Stimulated activated CD8-positive, alpha-beta memory T cell treated with anti-CD3 and anti-CD28 coated beads, Interleukin-2, amount 100 ng/mL, for 48 hours (primary cell): ENCODE data around the gene STAC2.
"Not testable (repeated sequence)": the region's sequence is repeated elsewhere in the genome, so short reads cannot be mapped to it uniquely, and the experiment has no call there.

Experiments used
- DNase-seq, 2 donors: peaks; one replicate each; pipeline ENCODE4 v3.0.0-alpha.2; 2020; ENCODE audit warnings: low read depth in 2 of 2

Gene STAC2

DNA sequence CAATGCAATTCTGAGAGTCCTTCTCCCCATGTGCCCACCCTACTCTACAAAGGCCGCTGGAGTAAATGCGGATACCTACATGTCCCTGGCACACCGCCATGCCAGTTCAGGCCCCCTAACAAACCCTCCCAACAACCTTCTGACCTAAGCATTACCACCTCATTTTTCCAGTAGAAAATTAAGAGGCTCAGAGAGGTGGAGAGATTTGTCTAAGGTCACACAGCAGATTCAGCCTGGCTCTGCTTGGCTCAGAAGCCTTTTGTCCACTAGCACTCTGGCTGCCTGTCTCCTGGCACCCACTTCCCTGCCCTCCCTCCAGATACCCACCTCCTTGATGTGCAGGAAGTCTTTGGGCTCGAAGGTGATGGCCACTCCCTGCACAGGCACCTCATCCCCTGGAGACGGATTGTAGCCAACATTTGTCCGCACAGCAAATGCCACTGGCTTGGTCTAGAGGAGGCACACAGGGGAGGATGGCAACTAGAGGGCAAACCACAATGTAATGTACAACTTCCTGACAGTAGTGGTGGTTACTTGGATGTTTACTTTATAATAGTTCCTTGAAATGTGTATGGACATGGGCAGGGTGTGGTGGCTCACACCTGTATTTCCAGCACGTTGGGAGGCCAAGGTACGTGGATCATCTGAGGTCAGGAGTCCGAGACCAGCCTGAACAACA is 38.5 kb downstream of the STAC2 start:
- no peak for DNase-seq

DNA sequence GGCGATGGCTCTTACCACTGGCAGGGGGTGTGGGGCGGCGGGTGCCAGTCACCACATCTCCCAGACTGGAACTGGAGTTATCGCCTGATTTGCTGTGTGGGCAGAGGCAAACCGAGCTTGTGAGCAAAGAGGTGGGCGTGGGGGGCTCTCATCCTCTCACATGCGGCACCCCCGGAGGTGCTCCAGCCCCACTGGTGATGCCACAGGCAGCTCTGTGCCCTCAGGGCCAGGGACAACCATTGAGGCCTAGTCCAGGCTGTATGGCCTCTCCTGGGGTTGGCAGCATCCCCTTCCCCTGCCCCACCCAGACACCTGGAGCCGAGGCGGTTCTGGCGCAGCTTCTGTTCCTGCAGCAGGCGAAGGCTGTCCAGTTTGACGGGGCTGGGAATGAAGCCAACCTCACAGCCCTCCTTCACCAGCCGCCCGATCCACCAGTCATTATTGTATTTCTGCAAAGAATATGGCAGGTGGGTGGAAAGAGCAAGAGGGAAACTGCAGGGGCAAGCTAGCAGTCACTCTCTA is 39.2 kb downstream of the STAC2 start:
- no peak for DNase-seq

GRCh38 chr17:39183720-39184119 is 42.0 kb downstream of the STAC2 start:
- DNase-seq: no peak

- DNase-seq: no peak
Measured at GRCh38 chr17:39183045-39183444, 42.7 kb downstream of the STAC2 start.

- no peak for DNase-seq
Measured at GRCh38 chr17:39181303-39181702, 44.4 kb downstream of the STAC2 start.

- DNase-seq: no peak
Measured at GRCh38 chr17:39178536-39178935, 47.2 kb downstream of the STAC2 start.

- DNase-seq: no peak
Measured at GRCh38 chr17:39177256-39177655, 48.5 kb downstream of the STAC2 start.

DNA sequence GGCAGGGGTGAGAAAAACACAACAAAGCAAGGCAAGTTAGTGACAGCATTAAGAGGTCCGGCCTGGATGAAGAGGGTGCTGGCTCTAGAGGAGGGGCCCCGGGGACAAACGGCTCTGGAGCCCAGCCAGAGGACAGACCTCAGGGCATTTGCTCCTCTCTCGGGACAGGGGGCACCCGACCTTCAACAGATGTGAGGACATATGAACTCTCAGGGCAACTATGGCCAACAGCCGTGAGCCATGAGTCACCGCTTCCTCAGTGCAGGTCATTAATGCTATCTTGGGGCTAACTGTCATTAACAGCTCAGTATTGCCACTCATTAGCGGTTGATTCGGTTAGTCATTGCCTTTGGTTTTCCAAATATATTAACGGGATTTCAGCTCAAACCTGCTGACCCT is 50.1 kb downstream of the STAC2 start:
- no peak for DNase-seq

DNA sequence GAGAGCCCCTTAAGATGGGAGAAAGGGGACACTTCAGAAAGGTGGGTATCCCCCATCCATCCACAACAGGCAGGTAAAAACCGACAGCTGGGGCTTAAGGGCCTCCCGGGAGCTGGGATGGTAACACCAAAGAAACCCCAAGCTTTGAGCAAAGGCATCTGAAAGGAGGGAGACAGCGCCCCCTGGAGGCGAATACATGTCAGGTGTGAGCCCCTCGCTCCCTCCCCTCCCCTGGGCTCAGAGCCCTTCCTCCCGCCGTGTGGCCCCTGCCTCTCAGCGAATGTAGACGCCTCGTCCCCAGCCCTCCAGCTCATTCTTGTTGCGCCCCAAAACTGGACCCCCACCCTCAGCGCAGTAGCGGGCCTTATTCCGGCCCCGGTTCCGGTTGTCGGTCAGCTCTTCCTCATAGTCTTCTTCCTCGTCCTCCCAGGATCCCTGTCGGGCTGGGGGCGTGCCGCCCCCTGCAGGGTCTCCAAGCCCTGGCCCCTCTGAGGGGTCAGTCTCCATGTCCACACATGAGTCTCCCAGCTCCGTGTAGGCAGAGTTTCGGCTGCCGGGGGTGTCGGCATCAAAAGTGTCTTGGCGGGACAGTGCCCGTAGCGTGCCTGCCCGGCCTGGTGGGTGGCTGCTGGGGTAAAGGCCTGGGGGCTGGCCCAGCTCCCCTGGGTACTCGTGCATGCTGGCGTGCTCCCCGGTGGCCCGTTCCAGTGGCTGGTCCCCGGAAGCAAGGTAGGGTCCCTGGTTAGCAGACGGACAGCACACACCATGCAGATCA is 50.6 kb downstream of the STAC2 start:
- peak; percentile 60 to 73 for DNase-seq

DNA sequence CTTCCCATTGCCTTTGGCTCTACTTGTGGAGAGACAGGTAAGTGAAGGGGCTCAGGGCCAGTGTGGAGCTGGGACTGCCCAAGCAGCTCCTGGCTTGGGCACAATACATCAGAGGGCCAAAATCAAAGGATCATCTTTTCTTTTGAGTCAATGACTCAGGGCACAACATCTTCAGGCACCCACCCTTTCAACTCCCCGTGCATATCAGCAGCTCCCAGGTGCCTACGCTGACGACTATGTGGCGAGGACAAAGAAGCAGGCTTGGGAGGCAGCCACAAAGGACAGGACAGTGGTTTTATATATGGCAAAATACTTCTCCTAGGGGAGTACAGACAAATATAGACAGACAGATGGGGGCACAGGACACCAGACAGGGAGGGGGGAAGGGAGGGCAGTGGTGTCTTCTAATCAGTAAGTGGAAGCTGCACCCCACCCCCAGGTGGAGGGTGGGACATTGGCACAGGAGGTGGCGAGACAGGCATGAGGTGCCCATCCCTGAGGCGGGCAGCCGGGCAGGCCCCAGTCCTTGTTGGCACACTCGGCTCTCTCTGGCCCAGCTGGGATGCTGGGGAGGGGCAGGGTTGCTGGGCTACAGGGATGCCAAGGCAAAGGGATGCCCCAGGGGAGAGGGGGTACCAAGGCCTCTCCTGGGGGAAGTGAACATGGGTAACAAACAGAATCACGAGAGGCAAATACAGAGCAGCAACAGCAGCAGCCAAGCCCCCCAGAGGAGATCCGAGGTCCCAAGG is 52.0 kb downstream of the STAC2 start:
- DNase-seq: no peak

- DNase-seq: no peak
Measured at GRCh38 chr17:39173080-39173479, 52.7 kb downstream of the STAC2 start.

DNA sequence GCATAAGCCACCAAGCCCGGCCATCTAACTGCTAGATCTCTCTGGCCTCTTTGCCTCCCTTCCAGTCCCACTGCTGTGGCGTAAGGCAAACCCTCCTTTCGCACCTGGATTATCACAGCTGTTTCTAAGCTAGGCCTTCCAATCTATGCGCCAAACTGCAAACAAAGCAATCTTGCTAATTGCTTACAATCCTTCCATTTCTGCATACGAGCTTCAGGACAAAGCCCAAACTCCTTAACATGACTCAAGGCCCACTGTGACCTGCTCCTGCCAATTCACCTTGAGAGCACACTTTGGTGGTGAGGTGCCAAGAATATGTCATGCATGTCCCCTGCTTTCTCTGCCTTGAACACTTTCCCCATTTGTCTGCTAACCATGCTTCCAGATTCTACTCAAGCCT is 53.8 kb downstream of the STAC2 start:
- no peak for DNase-seq

DNA sequence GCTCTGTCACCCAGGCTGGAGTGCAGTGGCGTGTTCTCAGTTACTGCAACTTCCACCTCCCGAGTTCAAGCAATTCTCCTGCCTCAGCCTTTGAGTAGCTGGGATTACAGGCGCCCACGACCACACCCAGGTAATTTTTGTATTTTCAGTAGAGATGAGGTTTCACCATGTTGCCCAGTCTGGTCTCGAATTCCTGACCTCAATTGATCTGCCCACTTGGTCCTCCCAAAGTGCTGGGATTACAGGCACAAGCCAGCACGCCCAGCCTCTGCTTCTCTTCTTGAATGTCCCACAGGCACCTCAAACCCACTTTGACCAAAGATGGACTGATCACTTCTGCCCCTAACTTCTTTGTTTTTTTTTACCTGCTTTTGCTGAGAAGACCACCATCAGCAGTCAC is 55.2 kb downstream of the STAC2 start:
- no peak for DNase-seq

- DNase-seq: no peak
Measured at GRCh38 chr17:39170109-39170508, 55.6 kb downstream of the STAC2 start.

DNA sequence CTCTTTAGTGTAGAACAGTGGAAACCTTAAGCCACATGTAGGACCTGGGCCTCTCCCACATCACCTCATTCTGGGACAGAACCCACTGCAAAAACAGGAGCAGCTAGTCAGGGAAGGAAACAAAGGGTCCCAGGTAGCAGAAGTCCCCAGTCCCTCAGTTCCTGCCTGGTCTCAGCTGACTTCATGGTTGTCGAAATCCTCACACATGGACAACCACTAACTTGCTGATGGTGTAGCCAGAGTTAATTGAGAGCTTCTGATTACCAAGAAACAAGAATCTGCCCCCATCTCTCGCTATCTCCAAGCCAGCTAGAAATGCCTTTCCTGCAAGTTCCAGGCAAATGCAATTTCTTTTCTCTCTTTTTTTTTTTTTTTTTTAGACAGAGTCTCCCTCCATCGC is 56.2 kb downstream of the STAC2 start:
- DNase-seq: no peak

- no peak for DNase-seq
Measured at GRCh38 chr17:39169101-39169500, 56.6 kb downstream of the STAC2 start.

GRCh38 chr17:39168503-39168902 is 57.2 kb downstream of the STAC2 start:
- DNase-seq: not testable (repeated sequence)

DNA sequence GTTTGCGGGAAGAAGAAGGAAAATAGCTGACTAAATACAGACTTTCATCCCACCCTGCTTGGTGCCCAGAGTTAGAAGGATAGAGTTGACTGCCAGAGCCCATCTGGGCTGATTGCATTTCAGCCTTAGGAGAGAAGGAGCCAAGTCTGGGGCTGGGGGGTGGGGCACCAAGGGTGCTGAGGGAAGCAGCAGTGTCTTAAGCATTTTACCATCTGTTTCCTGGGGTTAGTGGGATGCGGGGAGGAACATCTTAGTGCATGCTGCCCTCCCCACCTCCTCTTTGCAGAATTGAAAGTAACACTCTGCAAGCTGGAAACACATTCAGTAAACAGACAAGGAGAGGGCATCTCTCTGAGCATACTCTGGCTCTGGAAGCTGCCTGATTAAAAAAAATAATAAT is 58.3 kb downstream of the STAC2 start:
- no peak for DNase-seq

DNA sequence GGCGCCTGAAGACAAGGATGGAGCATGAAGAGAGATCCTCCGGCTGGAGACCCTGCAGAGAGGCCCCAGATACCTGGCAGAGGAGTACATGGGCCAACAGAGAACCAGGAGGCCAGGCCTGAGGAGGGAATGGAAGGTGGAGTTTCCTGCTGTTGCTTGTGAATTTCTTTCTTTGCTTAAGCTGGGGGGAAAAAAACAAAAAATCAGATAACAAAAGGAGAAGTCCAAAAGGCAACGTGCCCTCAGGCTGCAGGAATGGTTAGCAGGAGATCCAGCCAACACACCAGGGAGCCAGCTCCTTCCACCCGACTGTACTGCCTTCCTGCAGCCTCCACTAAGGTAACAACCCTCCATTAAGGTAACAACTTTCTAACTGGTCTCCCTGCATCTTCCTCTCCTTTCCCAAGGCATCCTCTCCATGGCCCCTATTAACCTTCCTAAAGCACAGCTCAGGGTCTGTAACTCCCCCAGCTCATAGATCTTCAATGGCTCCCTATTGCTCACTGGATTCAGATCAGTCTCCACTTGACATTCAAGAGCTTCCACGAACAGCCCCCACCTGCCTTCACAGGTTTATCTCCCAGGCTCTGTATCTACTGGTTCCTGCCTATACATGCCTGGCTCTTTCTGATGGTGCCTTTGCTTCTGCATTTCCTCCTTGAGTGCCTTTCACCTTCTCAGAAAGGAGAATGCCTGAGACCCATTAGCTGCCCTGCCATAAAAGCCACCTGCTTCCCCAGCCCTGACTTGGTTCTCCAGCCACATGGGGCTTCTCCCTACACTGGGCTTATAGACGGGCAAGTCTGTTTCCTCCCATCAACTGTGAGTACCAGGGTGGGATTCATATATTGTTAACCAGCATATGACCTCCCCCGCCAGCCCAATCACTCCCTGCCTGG is 59.1 kb downstream of the STAC2 start:
- DNase-seq: no peak

DNA sequence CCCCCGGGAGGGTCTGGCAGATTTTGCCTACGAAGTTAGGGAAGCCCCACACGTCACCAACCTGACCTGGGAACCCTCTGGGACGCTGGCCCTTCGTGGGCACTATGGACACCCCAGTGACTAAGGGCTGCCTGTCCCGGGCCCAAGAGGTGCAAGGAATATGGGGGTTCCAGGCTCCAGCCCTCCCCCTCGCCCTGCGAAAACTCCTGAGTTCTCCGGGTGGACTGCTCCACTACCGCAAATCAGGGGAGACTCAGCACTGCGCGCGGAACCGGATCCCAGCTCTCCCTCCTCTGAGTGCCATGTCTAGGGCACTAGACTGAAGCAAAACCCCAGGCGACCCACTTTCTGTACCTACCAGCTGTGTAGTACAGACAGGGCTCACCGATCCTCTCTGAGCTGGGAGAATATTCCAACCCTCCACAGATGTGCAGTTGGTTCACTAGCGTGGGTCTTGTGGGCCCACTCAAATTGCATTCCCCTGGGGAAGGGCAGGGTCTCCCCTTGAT is 59.9 kb downstream of the STAC2 start, which contains the start of gene ARL5C:
Gene ARL5C (minus strand): TSS at position 321 of the 509 bp plus-strand sequence. CDS start 401 bp downstream, outside the sequence.
- no peak for DNase-seq

GRCh38 chr17:39165178-39165840 is 60.4 kb downstream of the STAC2 start:
- DNase-seq: no peak
